ENCODE measurements around the gene TMEM106C.

- TF ChIP-seq, protein P1, sequence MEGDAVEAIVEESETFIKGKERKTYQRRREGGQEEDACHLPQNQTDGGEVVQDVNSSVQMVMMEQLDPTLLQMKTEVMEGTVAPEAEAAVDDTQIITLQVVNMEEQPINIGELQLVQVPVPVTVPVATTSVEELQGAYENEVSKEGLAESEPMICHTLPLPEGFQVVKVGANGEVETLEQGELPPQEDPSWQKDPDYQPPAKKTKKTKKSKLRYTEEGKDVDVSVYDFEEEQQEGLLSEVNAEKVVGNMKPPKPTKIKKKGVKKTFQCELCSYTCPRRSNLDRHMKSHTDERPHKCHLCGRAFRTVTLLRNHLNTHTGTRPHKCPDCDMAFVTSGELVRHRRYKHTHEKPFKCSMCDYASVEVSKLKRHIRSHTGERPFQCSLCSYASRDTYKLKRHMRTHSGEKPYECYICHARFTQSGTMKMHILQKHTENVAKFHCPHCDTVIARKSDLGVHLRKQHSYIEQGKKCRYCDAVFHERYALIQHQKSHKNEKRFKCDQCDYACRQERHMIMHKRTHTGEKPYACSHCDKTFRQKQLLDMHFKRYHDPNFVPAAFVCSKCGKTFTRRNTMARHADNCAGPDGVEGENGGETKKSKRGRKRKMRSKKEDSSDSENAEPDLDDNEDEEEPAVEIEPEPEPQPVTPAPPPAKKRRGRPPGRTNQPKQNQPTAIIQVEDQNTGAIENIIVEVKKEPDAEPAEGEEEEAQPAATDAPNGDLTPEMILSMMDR (IDR thresholded peaks at IDR 0.05) = no peak
- TF ChIP-seq POLR2A (IDR thresholded peaks at IDR 0.05) = no peak
Observed at GRCh38 chr12:47992776-47993175, 29.4 kb downstream of the TMEM106C start.
